SK-N-SH (cell line): Measurements from ENCODE around the gene TTC28. TPM values are rescaled to one million over a fixed set of nuclear protein-coding genes. Genes with fewer than 3 reads are reported as not detected.
"Not testable (repeated sequence)": the region's sequence is repeated elsewhere in the genome, so short reads cannot be mapped to it uniquely, and the experiment has no call there.

ENCODE experiments used
- CTCF ChIA-PET: fragments of 300-600, 350-600 bp; formaldehyde crosslinking; extraction: SDS; loops from one replicate; lab custom pipeline; 2021; lab: Yijun Ruan, JAX
- POLR2A ChIA-PET: fragments of 350-600 bp; sonication (Branson Sonifier 250); formaldehyde crosslinking; extraction: SDS; loops from one replicate; lab custom pipeline; 2020; ENCODE audit warnings: antibody characterized with exemption, inconsistent platforms; lab: Yijun Ruan, JAX
- DNase-seq: peaks from one replicate; pipeline ENCODE4 v3.0.0; 2012
- H2AFZ ChIP-seq: fragments of 200-600 bp; sonication (generic); 2 replicates; pipeline ENCODE4 v1.8.1; 2016; ENCODE audit warnings: antibody characterized with exemption, mild to moderate bottlenecking, low read depth
- H3F3A ChIP-seq: fragments of 200-600 bp; sonication (generic); replicated peaks from 2 replicates; pipeline ENCODE3; 2016; ENCODE audit warnings: antibody characterized with exemption, mild to moderate bottlenecking; ENCODE audit not compliant: insufficient read depth
- H3K27ac ChIP-seq, 2 experiments: fragments of 200-500 bp in 1 of 2; fragments of 200-600 bp in 1 of 2; sonication (Bioruptor generic) in 1 of 2; sonication (generic), shearing (Covaris generic) in 1 of 2; 2 replicates each; pipeline versions ENCODE4 v1.5.1 to v1.6.1; 2014 to 2016; ENCODE audit warnings: low read depth in 2 of 2, inconsistent platforms in 1 of 2, low read length in 1 of 2, mild to moderate bottlenecking in 1 of 2, mixed read lengths in 1 of 2
- H3K27me3 ChIP-seq: fragments of 200-600 bp; sonication (generic), shearing (Covaris generic); 2 replicates; pipeline ENCODE4 v1.6.1; 2016; ENCODE audit warnings: mixed run types; ENCODE audit not compliant: insufficient read depth
- H3K36me3 ChIP-seq, 2 experiments: fragments of 200-500 bp in 1 of 2; fragments of 200-600 bp in 1 of 2; sonication (Bioruptor generic) in 1 of 2; sonication (generic) in 1 of 2; replicated peaks in 1 of 2; 2 replicates each; pipeline versions ENCODE3 to v1.5.1; 2014 to 2016; ENCODE audit warnings: low read length in 1 of 2, mild to moderate bottlenecking in 1 of 2; ENCODE audit not compliant: insufficient read depth in 2 of 2, control insufficient read depth in 1 of 2
- H3K4me1 ChIP-seq, 2 experiments: fragments of 200-500 bp in 1 of 2; fragments of 200-600 bp in 1 of 2; sonication (Bioruptor generic) in 1 of 2; sonication (generic), shearing (Covaris generic) in 1 of 2; 2 replicates each; pipeline versions ENCODE4 v1.5.1 to v1.6.1; 2014 to 2016; ENCODE audit warnings: low read depth in 1 of 2, low read length in 1 of 2, mixed run types in 1 of 2; ENCODE audit not compliant: insufficient read depth in 2 of 2, control insufficient read depth in 1 of 2
- H3K4me2 ChIP-seq: fragments of 200-600 bp; sonication (generic), shearing (Covaris generic); 2 replicates; pipeline ENCODE4 v1.6.1; 2017; ENCODE audit warnings: mixed run types
- H3K4me3 ChIP-seq, 2 experiments: fragments of 200-500 bp in 1 of 2; fragments of 200-600 bp in 1 of 2; sonication (Bioruptor generic) in 1 of 2; sonication (generic), shearing (Covaris generic) in 1 of 2; 2 replicates each; pipeline versions ENCODE4 v1.5.1 to v1.8.1; 2014 to 2016; ENCODE audit warnings: low read depth in 2 of 2, inconsistent platforms in 1 of 2, low read length in 1 of 2, mild to moderate bottlenecking in 1 of 2, mixed read lengths in 1 of 2, moderate library complexity in 1 of 2
- H3K79me2 ChIP-seq: fragments of 200-600 bp; sonication (generic); 2 replicates; pipeline ENCODE4 v1.8.1; 2017; ENCODE audit warnings: mild to moderate bottlenecking; ENCODE audit not compliant: insufficient read depth
- H3K9ac ChIP-seq: fragments of 200-600 bp; sonication (generic); 2 replicates; pipeline ENCODE4 v1.6.1; 2017; ENCODE audit warnings: mixed run types
- H3K9me2 ChIP-seq: fragments of 200-600 bp; sonication (generic); 2 replicates; pipeline ENCODE4 v1.6.1; 2017; ENCODE audit warnings: mixed run types
- H3K9me3 ChIP-seq: fragments of 200-600 bp; sonication (generic); 2 replicates; pipeline ENCODE4 v1.6.1; 2017; ENCODE audit warnings: mixed run types, mild to moderate bottlenecking, moderate library complexity
- H4K20me1 ChIP-seq: fragments of 200-600 bp; sonication (generic); 2 replicates; pipeline ENCODE4 v1.6.1; 2017; ENCODE audit warnings: mild to moderate bottlenecking, mixed run types; ENCODE audit not compliant: insufficient read depth
- WGBS: methylation state at CpG from one replicate; pipeline ENCODE4 v1.1.6; 2017; ENCODE audit warnings: low lambda C conversion rate; 5-methylcytosine and 5-hydroxymethylcytosine counted together
- polyA plus RNA-seq, 3 experiments: library from polyadenylated mRNA; depleted of rRNA; stranded (reverse); fragments of >200 nt; gene quantifications; 2 replicates each; pipeline ENCODE4 v1.2.3, GENCODE V29; 2012

Gene TTC28
- polyA plus RNA-seq, 1 of the 3 experiments (the other 2 are of a cell fraction) = 5.9 TPM

DNA sequence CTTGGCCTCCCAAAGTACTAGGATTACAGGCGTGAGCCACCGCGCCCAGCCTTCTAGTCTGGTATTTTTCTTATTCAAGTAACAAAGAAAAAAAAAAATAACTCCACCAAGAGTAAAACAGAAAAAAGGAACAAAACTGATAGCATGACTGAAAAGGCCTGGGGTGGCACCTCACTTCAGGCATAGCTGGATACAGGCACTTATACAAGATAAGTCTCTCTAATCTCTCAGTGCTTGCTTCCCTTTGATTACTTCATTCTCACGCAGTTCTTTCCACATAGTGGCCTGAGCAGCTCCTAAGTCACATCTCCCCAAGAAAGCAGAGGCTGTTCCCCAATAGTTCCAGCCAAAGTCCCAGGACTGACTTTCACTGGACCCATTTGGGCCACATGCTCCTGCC is 3.3 kb upstream of the TTC28 start:
- H3K9me3 ChIP-seq, H3K79me2 ChIP-seq, H3F3A ChIP-seq, H4K20me1 ChIP-seq, POLR2A ChIA-PET, DNase-seq, H3K4me2 ChIP-seq, H3K9ac ChIP-seq, H3K27ac ChIP-seq, H3K4me1 ChIP-seq, H3K9me2 ChIP-seq, CTCF ChIA-PET, H3K27me3 ChIP-seq, H3K36me3 ChIP-seq, H2AFZ ChIP-seq, H3K4me3 ChIP-seq: not testable (repeated sequence)
- WGBS = 95% methylated on average over 4 of the region's 4 CpGs

DNA sequence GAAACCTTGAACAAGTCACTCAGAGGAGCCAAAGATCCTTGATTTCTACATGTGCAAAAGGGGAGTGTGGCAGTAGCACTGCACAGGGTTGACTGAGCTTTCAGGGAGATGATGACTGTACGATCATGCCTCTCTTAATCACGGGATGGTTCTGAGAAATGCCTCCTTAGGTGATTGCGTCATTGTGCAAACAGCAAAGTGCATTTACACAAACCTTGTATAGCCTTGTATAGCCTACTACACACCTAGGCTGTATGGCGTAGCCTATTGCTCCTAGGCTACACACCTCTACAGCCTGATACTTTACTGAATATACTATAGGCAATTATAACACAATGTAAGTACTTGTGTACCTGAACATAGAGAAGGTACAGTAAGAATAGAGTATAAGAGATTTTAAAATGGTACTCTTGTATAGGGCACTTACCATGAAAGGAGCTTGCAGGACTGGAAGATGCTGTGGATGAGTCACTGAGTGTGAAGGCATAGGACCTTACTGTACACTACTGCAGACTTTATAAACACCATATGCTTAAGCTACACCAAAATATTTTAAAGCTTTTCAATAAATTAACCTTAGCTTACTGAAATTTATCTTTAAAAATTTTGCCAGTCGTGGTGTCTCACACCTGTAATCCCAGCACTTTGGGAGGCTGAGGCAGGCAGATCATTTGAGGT is 1.3 kb upstream of the TTC28 start:
- POLR2A ChIA-PET = interaction anchor here (0.7 kb wide), 1 partner anchor 553 kb away, joined by 3 read pairs; no protein-coding TSS in a partner anchor
- H3K27me3 ChIP-seq, H3K9me2 ChIP-seq, H2AFZ ChIP-seq, H3K4me2 ChIP-seq, H3K9ac ChIP-seq, H3K9me3 ChIP-seq, DNase-seq, H4K20me1 ChIP-seq, H3K4me3 ChIP-seq, H3K27ac ChIP-seq, H3K4me1 ChIP-seq, H3F3A ChIP-seq, H3K36me3 ChIP-seq, CTCF ChIA-PET: not testable (repeated sequence)
- H3K79me2 ChIP-seq = peaks cover 18% of the 10 kb centered on the region
- WGBS = 97% methylated on average over 2 of the region's 5 CpGs

DNA sequence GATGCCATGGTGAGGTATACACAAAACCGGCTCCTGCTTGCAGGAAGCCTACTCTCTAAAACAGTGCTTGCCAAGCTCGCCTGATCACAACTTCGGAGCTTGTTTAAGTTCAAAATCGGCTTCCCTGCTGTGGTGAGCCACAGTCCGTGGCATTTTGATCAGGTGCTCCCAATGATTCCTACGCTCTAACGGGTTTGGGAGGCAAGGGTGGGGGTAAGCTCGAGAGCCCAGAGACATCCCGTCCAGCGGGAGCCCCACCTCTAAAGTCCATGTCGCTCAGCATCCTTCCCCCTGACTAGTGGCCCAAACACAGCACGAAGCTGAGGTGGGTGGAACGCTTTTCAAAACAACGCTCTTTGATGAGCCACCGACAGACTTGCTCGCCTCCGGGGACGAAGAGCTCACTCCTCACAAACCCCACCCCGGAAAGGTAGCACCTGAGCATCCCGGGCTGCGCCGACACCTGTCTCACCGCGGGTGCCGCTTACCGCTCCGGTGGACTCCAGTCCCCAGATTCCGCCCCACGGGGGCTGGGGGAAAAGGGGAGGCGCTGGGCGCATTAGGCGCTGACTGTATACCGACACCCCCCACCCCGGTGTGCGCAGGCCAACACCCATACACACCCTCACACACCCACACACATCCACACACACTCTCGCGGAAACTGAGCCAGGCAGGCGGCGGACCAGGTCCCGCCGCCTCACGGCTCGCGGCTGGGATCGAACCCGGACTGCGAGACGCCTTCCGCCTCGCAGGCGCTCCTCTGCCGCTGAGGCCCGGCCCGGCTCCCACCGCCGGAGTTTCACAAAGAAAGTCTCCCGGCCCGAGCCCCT is 646 bp downstream of the TTC28 start:
- POLR2A ChIA-PET = interaction anchor here (0.6 to 1.4 kb wide), 5 partner anchors 22 to 121 kb away, joined by 3 to 5 read pairs (median 4); partner anchors contain the start of genes CCDC117, CHEK2 and XBP1
- 18% methylated on average over 36 of the region's 58 CpGs for WGBS
- H3K27me3 ChIP-seq, H3K9me3 ChIP-seq, H3F3A ChIP-seq, H2AFZ ChIP-seq, H3K36me3 ChIP-seq, H3K4me1 ChIP-seq, H3K9me2 ChIP-seq: not testable (repeated sequence)
- CTCF ChIA-PET = interaction anchor here (0.6 to 1.8 kb wide), 2 partner anchors 78 to 214 kb away, joined by 3 to 5 read pairs; no protein-coding TSS in a partner anchor
- H4K20me1 ChIP-seq = peaks cover 18% of the 10 kb centered on the region
- DNase-seq = peak; percentile 61
- H3K4me2 ChIP-seq = peak overlapping the region; percentile 80
- peak overlapping the region; percentile 70 to 81 for H3K4me3 ChIP-seq
- H3K79me2 ChIP-seq = peaks cover 37% of the 10 kb centered on the region
- H3K9ac ChIP-seq = peak overlapping the region; percentile 88
- H3K27ac ChIP-seq = peak overlapping the region in 1 of 2 experiments; percentile 35; a peak in 1 of 4 replicates

DNA sequence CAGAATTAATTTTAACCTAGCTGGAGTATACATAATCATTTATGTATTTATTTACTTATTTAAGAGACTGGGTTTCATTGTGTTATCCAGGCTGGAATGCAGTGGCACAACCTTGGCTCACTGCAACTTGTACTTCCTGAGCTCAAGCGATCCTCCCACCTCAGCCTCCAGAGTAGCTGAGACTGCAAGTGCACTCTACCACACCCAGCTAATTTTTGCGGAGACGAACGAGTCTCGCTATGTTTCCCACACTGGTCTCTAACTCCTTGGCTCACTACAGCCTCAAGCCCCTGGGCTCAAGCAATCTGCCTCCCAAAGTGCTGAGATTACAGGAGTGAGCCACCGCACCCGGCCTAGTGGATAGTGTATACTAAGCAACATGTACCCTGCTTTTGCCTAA is 1.5 kb downstream of the TTC28 start:
- Histone ChIP-seq H4K20me1 (peaks cover 18% of the 10 kb centered on the region), H3K4me3 (peak overlapping the region in 1 of 2 experiments; percentile 70; a peak in 1 of 4 replicates), H3K4me2 (peak overlapping the region; percentile 80), H3K79me2 (peaks cover 43% of the 10 kb centered on the region)
- CTCF ChIA-PET = interaction anchor here (1.8 kb wide), 1 partner anchor 77 kb away, joined by 5 read pairs; no protein-coding TSS in a partner anchor
- H3K36me3 ChIP-seq, H3F3A ChIP-seq, H3K9ac ChIP-seq, POLR2A ChIA-PET, H3K9me3 ChIP-seq, H3K27me3 ChIP-seq, H3K27ac ChIP-seq, DNase-seq, H3K9me2 ChIP-seq, H3K4me1 ChIP-seq, H2AFZ ChIP-seq: not testable (repeated sequence)
- 94% methylated on average over 7 of the region's 7 CpGs for WGBS
